Measurements from ENCODE around the gene CFAP45.

CFAP45 gene

DNA sequence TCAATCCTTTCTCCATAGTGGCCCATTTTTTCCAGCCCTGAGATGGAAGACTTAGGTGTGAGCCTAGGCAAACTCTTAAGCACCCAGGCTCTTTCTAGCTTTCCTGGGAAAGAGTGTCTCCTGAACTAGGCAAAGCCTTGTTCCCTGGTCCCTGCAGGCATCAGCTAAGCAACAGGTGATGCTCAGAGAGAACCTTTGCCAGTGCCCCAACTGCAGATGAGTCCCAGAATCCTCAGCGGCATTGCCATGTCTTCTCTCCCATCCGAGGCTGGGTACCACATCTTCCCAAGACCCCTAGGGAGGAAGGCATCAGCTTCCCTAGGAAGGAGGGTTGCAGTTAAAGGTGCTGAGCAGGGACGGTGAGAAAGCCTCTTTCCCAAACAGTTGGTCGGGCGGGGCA is 29.3 kb downstream of the CFAP45 start:
- no peak for FAIRE-seq

DNA sequence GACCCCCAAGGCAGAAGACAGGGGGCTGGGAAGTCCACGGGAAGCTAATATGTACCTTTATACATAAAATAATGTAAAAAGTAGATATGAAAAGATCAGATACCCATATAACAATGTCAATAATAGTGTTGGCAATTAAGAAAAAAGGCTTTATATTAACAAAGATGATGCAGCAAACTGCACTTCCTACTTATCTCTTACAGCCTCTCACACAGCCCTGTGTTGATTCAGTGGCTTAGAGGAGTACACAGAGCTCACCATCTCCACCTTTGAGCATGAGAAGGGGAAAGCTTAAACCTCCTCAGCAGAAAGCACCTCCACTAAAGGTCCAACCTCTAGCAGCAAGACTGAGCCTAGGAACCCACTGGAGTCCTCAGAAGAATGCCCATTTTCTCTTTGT is 30.4 kb downstream of the CFAP45 start:
- no peak for FAIRE-seq

DNA sequence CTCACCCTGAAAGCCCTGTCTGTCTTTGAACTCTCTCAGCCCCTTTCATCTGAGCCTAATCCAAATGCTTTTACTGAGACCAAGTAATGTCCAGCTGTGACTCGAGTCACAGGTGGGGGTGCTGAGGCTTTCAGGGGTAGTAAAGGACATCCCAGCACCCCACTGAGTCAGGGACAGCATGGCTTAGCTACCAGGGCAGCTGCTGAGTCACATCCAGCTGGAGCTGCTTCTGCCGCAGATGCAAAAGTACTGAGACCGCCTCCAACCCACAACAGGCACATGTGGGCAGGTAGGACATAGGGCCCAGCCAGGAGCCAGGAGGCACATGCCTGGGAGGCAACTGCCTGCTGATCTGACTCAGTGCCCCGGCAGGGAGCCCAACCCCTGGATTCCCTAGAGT is 30.8 kb downstream of the CFAP45 start:
- no peak for FAIRE-seq

DNA sequence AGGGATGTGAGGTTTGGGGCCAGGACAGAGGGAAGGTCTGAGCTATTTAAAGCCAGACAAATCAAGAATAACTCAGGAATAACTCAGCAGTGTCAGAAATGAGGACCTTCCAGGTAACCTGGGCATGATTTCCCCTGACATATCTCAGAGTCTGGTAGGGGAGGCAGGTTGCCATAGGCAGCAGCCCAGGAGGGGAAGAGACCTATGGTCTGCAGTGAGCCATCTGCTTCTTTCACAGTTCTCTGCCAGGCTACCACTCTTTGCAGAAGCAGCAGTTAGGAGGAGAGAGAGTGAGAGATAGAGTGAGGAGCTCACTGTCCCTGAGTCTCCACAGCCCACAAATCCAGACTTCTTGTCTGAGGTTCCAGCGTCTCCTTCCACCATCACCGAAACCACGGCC is 31.2 kb downstream of the CFAP45 start:
- no peak for FAIRE-seq

DNA sequence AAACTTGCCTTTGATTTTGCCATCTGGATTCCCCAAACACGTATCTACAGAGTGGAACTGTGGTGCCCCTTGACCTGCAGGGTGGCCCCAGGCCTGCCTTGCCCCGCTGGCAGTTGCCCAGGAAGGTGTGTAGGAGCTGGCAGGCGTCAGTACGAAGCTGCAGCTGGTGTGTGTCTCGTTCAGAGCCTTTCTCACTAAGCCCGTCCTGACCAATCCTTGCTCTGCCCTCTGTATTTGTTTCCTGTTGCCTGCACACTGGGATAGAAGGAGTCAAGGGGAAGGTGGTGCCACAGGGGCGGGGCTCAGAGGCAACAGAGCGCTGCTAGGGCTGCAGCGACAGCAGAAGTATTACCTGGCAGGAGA is 32.3 kb downstream of the CFAP45 start:
- FAIRE-seq: no peak

DNA sequence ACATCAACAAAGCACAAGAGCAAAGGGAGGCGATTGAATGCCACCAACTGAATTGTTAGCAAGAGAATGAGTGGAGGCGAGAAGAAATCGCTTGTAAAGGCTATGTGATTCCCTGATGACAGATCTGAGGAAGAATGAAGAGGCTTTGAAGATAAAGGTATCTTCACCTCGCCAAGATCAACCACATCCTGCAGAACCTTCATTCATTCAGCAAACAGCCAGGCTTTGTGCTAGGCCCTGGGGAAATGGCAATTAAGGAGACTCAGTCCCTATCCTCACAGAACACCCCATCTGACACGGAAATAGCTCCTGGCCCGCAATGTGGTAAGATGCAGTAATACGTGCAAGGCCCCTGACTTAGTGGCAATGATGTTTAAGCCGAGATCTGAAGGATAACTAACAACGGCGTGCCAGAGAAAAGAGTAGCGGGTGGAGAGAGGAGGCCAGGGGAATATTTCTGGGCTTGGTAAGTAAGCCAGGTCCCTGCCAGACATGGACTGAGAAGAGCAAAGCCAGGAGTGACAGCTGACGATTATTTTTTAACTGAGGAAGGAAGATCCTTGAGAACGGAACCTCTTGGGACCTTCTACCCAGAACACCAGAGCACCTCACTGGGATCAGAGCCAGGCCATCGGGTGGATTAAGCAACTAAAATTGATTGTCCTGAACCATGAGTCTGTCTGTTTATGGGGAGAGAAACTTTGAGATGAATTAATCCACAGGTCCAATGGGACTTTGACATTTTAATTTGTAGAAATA is 32.9 kb downstream of the CFAP45 start:
- FAIRE-seq: no peak

DNA sequence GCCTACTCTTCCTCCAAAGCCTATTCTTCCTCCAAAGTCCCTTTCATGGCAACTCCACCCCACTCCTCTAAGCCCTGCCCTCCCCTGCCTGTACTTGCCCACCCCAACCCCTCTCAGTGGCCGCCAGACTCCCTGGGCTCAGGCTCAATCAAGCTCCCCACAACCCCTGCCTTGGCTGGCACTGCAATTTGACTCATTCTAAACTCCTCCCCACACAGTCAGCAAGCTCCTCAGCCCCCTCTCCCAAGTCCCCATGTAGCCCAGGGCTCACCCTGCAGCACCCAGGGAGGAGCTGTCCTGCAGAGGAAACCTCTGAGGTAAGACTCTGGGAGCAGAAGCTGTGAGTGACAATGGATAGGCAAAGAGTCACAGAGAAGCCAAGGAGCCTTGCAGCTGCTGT is 33.9 kb downstream of the CFAP45 start:
- no peak for FAIRE-seq

DNA sequence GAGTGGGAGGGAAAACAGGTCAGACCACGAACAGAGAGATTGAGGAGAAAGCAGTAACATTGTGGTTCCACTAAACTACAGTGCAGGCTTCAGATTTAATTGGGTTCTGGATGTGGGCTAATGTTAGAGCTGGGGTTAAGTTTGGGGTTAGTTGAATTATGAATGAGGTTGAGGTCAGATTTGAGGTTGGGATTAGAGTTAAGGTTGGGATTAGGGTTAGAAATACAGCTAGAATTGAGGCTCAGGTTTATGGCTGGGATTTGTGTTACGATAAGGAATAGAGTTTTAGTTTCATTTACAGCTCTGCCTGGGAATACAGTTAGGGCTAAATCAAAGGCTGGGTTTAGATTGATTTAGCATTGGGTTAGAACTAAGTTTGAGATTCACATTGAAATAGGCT is 35.7 kb downstream of the CFAP45 start:
- no peak for FAIRE-seq

DNA sequence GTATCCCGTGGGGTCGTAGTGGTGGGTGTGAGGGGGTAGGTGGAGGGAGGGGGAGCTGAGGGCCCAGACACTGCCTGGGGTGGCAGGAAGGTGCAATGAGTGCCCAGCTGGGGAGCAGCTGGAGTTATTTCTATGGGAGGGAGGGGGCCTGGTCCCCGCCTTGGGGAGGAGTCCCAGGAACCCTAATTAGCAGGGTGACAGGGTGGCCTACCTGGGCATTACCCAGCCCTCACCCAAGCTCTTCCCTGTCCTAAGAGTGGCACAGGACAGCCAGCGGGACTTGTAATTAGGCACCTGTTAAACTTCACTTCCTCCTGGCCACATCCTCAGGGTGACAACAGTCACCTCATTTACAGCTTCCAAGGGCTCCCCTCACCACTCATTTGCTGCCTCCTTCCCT is 37.4 kb downstream of the CFAP45 start, which contains the start of gene VSIG8:
Gene VSIG8 (minus strand): TSS at position 101 of the 400 bp plus-strand sequence. CDS start 136 bp downstream, outside the sequence.
- no peak for FAIRE-seq

DNA sequence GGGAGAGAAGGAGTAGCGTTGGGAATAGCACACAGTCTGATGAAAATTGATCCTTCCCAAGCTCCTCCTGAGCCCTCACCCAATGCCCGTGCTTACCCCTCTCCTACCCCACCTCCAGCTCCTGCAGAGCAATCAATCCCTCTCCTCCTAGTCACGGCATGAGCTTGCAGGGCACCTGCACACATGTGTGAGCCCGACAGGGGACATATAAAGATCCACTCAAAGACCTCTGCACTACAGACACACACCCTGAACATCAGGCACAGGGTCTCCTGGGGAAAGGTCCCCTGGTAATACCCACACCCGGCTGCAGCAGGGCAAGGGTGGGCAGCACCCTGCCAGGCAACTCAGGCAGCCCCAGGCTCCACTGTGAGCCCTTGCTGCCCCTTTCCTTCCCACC is 37.9 kb downstream of the CFAP45 start:
- FAIRE-seq: no peak

DNA sequence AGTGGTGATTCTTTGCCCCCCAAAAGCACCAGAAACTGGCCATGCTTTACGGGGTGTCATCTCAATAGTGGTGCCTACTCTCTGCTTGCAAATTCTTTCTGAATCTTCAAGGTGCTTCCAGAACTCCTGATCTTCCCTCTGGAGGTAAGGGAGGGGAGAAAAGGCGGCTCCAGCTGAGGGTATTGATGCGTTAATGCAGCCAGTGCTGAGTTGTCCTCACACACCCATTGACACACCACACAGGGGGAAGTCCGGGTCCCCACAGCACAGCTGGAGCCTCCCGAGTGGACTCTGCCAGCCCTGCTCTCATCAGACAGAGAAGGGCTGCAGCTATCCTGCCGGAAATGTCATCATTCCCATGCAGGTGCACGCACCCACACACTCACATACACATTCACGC is 38.7 kb downstream of the CFAP45 start:
- FAIRE-seq: no peak

DNA sequence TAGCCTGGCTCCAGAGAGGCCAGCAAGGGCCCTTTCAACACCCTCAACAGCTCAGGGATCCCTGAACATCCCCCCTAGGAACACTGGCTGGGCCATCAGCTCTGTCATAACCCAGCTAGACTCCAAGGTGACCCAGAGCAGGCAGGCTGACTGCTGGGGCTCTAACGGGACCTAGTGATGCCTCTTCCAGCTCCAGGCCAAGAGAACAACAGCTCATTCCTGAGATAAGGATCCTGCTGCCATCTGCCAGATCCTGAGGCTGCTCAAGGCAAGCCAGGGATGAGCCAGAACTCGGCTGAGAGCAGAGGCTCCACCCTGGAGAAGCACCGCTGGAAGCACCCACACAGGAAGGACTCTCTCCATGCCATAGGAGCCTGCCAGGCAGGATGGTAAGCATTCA is 39.5 kb downstream of the CFAP45 start:
- FAIRE-seq: no peak

DNA sequence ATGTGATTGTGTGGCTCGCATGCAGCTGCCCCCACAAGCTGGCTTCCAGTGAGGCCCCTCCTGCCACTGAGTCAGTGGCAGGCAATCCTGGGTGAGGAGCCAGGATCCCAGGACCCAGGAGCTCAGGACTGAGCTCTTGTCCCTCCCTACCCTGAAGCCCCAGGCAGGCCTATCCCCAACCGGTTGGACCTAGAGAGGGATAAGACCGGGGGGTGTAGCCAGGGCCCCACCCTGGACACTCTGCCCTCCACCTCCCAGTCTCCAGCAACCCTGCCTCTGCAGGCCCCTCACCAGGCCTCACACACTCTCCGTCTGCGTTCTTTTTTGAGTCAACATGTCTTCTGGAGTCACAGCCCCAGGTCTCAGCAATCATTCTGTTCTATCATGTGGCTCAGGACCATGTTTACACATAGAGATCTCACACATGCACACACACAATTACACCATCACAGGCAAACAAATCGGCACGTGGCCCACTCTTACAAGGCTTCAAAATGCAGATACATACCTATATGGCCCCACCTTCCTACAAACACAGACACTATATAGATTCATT is 40.1 kb downstream of the CFAP45 start:
- FAIRE-seq: no peak

DNA sequence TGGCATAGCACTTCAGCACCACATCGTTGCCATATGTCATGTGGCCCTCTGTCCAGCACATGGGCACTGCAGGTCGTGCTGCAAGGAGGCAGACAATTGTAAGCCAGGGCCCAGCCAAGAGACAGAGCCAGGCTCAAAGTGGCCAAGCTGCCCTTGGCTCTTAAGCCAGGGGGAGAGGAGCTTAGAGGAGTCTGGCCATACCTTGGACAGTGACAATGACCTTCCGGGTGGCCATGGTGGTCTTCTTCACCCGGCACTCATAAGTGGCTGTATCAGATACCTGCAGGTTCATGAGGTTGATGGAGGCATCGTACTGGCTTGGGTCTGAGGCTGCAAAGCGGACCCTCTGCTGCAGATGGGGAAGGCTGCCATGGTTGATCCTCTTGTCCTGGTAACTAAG is 42.1 kb downstream of the CFAP45 start:
- FAIRE-seq: no peak

DNA sequence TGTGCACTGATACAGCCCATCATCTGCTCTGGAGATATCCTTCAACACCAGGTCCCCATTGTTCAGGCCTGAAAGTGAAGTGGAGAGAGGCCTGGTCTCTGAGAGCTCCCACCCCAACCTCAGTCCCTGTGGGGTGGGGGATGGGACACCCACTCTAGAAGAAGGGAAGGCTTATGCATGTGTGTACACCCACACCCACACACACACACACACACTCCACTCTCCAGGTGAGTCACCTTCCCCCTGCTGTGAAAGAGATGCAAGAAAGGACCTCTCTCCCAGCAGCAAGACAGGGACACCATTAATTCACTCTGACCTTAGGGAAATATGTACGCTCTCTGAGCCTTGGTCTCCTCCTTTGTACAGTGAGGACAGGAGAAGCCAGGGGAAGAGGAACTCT is 43.4 kb downstream of the CFAP45 start:
- FAIRE-seq: no peak

DNA sequence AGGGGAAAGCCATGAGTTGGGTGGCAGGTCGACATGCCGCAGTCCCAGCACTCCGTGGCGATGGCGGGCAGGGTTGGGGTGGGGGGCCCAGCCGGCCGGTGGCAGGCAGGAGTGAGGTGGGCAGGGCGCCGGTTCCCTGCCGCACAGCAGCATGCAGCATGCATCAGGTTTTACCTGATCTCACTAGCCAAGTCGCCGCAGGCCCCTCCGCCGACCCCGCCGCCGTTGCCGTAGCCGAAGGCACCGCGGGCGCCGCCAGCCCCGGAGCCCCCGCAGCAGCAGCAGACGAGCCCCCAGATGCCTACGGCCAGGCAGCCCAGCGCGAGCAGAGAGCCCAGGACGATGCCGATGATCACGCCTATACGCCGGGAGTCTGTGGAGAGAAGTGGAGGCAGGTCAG is 44.3 kb downstream of the CFAP45 start:
- no peak for FAIRE-seq

DNA sequence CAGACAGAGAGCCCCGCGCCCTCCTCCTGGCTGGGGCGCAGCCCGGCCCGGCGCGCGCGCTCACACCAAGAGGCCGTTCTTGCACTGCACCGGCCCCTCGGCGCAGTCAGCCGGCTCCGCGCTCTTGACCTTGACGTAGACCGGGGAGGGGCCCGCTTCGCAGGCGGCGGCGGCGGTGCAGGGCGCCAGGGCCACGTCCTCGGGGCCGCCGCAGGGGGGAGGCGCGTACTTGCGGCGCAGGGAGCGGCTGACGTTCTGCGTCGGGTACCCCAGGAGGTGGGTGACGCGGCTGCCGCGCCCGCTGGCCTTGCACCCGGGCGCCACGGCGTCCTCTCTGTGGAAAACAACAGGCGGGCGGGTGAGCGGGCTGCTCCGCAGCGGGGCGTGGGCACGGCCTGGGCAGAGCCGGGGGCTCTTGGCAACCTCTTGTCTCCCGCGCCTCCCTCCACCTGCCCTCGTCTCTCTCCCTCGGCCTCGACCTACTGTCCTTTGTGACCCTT is 45.2 kb downstream of the CFAP45 start:
- no peak for FAIRE-seq

DNA sequence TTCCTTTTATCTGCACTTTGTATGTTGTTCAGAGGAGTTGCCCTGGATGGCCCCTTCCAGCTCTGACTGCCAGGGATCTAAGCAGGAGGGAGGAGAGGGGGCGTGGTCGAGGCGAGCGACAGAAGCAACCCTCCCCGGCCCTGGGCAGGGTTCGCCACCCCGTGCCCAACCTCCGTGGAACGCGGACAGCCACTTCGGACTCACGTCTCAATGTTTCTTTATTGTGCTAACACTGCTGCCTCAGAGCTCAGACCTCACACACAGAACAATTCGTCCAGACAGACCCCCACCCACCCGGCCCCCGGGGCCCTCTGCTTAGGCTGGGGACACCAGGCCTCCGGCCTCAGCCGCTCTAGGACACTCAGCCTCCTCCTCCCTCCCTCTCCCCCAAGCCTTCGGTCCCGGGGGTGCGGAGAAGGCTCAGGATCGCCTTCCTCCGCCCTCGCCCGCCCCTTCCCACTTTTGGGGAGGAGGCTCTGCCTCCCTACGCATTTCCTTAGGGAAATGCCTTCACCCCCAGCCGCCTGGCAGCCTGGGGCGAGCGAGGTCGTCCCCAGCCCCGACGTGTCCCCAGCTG is 45.8 kb downstream of the CFAP45 start:
- no peak for FAIRE-seq

DNA sequence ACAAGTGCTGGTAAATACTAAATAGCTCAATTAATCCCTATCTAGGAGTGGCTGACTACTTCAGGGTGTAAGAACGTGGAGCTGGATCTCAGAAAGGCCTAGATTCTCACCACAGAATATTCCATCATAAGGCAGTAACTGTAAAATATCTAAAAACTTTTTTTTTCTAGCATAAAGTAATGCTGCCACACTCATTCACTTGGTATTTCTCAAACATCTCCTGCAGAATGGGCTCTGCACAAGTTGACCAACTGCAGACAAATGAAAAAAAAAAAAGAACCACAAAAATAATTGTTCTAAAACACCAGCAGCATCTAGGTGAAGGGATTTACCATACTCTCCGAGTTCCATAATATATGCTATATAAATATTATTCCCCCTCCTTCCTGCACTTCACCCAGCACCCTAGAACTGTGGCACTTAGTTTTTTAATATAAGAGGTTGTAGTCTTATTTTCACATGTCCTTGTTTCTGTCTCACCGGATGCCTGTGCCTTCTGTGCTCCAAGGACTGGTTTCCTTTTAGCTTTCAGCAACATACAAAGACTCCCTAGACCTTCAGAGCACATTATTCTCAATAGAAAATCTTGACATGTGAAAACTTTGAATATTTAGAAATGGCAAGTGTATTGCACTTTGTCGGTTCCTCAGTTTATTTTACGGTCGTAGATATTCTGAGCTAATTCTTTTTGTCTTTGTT is 46.4 kb downstream of the CFAP45 start:
- no peak for FAIRE-seq

DNA sequence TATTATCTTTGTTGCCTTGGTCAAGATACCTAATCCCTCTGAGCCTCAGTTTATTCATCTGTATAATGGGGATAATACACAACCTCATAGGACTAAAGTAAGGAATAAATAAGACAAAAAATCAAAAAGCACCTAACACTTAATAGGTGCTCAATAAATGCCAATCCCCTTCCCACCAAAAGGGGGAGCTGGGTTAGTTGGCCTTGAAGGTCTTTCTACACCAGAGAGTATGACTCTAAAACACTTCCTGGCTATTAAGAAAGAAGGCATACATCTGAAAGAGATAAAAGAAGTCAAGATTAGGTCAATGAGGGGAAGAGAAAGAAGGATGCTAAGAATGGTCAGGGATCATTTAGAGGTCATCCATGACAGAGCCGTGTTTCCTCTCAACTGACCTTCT is 48.6 kb downstream of the CFAP45 start:
- FAIRE-seq: no peak

DNA sequence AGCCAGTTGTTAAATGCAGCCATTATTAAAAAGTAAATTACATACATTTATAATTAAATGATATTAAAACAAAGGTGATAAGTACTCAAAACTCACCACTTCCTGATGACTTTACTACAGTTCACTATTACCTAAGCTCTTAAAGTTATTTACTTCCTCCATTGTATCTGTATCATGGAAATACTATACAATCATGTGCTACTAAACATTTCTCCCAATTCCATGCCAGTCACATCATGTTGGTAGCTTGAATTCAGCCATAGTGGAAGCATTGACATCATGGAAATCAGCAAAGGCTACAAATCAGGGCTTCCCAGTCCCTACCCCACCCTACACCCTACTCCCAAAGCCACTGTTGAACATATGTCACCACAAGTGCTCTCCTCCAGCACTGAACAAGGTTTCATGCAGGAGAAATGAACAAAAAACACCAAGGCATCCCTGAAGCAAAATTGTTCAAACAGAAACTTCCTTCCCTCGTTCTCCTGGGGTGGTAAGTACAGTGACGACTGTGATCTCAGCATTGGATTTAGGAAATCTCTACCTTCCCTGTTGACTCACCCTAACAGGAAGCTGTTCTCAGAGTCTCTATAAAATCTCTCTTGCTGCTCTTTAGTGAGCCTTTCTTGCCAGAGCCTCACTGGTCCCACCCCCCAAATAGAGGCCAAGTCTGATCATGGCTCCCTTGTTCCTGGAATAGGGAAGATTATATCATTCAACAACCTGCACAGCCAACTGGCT is 50.2 kb downstream of the CFAP45 start:
- no peak for FAIRE-seq

DNA sequence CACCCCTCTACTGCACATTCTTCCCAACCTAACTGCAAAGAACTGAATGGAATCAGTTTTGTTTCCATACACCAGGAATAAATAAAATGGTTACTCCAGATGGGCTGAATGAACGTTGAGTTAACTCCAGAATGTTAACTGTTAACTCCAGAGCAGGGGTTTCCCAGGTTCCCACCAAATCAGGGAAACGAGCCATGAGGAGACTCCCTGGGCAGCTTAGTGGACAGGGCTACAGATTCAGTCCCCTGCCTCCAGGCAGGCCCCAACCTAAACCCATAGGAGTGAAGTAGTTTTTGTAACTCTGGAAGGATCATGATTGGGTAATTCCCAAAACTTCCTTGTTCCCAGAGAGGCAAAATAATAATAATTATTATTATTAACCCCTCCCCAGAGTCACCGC is 51.6 kb downstream of the CFAP45 start:
- no peak for FAIRE-seq

DNA sequence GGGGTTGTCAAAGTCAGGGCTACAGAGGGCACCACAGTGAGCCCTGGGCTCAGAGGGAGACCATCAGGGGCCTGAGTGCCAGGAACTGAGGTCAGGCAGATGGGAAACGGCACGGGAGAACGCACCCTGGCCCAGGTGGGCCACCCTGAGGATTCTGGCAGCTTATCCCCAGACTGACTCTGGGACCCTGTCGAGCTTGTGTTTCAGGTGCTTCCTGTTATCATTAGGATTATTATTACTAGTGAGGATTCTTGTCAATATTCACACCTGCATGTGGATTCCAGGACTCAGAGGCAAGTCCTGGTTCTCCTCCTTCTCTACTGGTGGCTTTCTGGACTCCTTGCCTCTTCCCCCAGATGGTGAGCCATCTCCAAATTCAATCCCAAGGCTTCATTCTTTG is 52.7 kb downstream of the CFAP45 start:
- FAIRE-seq: no peak

Data from A204.1 (cell line).